ENCODE measurements around the gene HAUS8.
"Not testable (repeated sequence)": the region's sequence is repeated elsewhere in the genome, so short reads cannot be mapped to it uniquely, and the experiment has no call there.

HAUS8 gene

DNA sequence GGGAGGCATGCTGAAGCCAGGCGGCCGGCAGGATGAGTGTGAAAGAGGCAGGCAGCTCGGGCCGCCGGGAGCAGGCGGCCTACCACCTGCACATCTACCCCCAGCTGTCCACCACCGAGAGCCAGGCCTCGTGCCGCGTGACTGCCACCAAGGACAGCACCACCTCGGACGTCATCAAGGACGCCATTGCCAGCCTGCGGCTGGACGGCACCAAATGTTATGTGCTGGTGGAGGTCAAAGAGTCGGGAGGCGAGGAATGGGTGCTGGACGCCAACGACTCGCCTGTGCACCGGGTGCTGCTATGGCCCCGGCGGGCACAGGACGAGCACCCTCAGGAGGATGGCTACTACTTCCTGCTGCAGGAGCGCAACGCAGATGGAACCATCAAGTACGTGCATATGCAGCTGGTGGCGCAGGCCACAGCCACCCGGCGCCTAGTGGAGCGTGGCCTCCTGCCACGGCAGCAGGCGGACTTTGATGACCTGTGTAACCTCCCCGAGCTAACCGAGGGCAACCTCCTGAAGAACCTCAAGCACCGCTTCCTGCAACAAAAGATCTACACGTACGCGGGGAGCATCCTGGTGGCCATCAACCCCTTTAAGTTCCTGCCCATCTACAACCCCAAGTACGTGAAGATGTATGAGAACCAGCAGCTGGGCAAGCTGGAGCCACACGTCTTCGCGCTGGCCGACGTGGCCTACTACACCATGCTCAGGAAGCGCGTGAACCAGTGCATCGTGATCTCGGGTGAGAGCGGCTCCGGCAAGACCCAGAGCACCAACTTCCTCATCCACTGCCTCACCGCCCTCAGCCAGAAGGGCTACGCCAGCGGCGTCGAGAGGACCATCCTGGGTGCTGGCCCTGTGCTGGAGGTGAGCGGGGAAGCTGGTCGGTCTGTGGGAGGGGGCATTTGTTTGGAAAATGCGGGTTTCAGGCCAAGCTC is 26.7 kb upstream of the HAUS8 start:
- no peak for DNase-seq

DNA sequence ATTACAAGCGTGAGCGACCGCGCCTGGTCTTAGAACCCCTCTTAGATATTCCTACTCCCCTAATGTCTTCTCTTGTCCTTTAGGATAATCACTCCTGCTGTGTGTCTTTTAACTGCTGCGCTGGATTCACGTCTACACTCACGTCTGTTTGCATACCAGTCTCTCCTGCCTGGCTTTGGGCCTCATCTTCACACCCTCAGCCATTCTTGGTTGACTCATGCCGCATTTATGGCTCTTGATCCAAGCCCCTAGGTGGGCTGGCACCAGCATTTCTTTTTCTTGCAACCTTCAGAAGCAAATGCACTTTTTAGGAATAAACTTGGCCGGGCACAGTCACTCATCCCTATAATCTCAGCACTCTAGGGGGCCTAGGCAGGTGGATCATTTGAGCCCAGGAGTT is 23.1 kb upstream of the HAUS8 start:
- DNase-seq, result no peak

DNA sequence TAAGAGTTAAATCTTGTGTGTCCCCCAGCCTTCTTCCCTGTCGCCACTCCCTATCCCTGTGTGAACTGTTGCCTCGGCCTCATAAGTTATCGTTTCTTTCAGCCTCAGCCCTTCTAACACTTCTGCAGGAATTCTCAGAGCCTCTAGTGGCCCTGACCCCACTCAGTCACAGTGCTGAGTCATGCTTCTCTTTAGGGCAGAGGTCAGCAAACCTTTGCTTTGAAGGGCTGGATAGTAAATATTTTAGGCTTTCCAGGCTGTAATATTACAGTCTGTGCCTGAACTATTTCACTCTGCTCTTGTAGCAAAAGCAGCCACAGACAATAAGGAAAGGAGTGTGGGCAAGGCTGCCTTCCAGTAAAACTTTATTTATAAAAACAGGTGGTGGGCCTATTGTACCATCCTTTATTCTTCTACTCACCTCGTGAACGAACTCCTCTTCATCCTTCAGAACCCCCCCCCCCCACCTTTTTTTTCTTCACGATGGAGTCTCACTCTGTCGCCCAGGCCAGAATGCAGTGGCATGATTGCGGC is 22.4 kb upstream of the HAUS8 start:
- DNase-seq, result no peak

DNA sequence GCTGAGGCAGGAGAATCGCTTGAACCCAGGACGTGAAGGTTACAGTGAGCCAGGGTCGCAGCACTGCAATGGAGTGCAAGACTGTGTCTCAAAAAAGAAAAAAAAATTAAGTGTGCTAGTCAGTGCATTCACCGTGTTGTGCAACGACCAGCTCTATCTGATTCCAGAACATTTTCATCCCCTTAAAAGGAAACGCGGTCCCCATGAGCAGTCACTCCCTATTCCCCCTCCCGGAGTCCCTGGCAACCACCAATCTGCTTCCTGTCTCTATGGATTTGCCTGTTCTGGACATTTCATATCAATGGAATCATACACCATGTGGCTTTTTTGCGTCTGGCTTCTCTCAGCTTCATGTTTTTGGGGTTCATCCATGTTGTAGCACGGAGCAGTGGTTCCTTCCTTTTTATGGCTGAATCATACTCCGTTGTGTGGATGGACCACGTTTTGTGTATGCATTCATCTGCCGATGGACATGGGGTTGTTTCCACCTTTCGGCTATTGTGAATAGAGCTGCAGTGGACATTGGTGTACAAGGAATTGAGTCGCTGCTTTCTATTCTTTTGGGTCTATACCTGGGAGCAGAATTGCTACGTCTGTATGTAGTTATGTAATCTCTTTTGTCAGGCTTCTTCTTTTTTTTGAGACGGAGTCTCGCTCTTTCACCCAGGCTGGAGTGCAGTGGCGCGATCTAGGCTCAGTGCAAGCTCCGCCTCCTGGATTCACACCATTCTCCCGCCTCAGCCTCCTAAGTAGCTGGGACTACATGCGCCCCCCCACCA is 20.1 kb upstream of the HAUS8 start:
- no peak for DNase-seq

DNA sequence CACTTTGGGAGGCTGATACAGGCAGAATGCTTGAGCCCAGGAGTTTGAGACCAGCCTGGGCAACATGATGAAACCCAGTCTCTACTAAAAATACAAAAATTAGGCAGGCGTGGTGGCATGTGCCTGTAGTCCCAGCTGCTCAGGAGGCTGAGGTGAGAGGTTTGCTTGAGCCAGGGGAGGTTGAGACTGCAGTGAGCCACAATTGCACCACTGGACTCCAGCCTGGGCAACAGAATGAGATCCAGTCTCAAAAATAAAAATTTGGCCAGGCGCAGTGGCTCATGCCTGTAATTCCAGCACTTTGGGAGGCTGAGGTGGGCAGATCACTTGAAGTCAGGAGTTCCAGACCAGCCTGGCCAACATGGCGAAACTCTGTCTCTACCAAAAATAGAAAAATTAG is 19.4 kb upstream of the HAUS8 start:
- not testable (repeated sequence) for DNase-seq

DNA sequence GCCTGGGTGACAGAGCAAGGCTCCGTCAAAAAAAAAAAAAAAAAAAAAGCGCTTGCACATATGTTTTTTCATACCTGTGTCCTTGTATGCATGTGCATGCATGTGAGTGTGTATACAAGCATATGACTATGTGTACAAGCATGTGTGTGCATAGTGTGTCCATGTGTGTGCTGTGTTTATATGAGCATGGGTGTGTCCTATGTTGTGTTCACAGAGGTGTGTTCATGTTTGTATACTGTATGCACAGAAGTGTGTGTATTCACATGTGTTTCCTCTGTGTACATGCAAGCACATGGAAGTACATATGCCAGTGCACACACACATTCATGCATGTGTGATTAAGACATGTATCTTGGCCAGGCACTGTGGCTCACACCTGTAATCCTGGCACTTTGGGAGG is 17.4 kb upstream of the HAUS8 start:
- DNase-seq, result no peak

DNA sequence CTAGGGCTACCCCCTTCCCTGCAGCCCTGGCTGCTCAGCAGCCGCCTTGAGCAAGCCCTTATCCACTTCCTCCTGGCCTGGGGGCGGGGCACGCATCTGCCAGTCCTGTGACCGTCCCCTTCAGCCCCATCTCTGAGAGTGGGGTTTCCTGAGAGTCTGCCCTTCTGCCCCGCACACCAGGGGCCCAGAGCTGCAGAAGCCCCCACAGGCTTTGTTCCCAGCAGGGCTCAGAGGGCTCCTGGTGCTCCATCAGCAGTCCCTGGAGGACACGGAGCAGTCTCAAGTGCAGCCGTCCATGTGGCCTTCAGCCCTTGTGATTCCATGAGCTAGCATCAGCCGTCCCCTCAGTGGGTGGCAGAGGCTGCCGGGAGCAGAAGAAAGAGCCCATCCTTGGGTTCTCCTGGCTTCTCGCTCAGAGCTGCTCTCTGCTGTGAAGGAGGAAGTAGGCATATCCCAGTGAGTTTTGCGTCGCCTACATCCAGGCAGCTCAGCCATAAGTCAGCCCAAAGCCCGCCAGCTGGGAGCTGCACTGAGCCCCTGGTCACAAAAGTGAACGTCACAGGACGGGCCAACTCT is 16.6 kb upstream of the HAUS8 start:
- DNase-seq, result peak; percentile 36

DNA sequence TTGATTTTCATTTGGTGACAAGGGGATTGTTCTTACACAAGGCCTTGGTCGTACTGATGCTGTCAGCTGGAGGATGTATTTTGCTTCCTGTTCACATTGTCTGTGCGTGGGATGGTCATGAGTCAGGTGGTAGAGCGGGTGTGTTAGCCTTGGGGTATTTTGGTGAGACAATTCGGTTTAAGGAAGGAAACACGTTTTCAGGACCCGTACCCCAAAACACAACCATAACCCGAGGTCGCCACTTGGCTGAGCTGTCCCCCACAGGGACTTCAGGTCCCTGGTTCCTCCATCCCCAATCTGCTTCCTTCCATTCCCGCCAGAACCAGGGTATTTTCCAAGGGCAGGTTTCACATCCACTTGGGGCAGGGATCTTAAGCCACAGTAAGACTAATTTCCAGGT is 15.3 kb upstream of the HAUS8 start:
- DNase-seq, result peak; percentile 39

DNA sequence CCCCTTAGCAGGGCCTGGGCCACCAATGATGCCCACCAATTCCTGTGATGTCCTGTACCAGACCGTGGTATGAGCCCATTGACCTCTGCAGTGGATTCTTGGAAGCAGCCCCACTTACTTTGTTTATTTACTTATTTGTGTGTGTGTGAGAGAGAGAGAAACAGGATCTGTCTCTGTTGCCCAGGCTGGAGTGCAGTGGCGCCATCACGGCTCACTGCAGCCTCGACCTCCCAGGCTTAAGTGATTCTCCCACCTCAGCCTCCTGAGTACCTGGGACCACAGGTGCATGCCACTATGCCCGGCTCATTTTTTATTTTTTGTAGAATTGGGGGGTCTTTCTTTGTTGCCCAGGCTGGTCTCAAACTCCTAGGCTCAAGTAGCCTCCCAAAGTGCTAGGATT is 13.3 kb upstream of the HAUS8 start:
- no peak for DNase-seq

DNA sequence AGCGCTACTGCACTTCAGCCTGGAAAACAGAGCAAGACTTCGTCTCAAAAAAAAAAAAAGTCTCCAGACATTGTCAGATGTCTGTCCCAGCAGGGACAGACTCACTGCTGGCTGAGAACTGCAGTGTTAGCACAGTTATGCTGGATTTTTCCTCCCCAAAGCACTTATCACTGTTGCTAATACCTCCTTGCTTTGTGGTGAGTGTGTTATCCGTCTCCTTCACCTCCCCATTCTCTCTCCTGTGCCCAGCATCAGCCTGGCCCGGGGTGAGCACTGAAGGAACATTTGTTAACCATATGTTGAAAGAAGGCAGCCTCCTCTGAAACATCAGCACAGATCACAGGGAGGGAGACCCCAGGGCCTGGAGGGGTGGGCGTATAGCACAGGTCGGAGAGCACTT is 11.6 kb upstream of the HAUS8 start:
- DNase-seq, result no peak

DNA sequence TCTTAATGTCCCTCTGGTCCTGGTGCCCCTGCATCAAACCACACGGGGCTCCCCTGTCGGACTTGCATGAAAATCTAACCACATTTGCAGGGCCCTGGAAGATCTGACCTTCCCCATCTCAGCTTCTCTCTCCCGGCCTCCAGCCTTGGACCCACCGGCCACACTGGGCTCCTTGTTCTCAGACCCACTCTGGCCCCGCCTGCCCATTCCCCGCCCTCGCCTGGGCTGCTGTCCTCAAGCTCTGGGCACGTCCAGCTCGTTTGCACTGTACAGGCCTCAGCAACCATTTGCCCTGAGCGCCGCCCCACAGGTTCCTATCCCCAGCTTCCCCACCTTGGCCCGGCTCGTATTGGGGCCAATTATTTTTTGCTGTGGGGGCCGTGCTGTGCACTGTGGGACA is 10.9 kb upstream of the HAUS8 start:
- DNase-seq, result no peak

DNA sequence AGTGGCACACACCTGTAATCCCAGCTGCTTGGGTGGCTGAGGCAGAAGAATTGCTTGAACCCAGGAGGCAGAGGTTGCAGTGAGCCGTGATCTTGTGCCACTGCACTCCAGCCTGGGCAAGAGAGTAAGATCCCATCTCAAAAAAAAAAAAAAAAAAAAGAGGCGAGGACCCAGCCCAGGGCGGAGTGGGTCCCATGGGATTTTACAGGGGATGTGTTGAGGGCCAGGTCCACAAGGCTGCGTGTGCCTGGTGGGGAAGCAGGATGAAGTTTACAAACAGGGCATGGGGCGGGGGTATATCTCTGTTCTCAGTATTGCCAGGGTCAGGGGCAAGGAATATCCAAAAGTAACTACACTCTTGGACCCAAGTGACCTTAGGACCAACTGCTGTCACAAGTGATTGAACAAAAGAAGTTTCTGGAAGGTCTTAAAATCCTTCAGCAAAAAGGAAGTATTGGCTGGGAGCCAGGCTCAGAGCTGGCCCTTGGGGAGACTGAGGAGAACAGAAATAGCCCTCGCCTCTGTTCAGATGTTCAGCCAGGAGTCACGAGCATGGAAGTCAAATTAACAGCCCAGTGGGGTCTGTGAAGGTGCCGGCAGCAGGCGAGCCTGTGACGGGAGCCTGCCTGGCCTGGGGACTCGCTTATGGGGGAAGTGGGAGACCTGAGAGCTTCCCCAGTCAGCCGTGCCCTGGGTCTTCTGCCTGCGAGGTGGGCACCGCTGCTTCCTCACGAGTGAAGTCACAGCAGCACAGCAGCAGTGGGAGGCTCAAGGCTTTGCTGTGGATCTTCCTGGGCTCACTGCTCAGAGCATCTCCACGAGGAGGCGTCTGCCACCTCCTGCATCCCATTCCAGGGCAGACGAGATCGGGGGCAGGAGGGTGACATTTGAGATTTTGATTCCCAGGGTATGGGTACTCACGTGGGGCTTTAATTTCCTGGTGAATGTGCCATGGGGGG is 6.7 kb upstream of the HAUS8 start:
- DNase-seq, result no peak

DNA sequence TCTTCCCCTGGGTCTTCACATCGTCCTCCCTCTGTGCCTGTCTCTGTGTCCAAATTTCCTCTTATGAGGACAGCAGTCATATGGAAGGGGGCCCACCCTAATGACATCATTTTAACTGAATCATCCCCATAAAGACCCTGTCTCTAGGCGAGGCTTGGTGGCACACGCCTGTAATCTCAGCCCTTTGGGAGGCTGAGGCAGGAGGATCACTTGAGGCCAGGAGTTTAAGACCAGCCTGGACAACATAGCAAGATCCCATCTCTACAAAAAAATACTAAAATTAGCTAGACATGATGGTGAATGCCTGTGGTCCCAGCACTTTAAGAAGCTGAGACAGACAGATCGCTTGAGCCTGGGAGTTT is 5.2 kb upstream of the HAUS8 start:
- DNase-seq, result no peak

DNA sequence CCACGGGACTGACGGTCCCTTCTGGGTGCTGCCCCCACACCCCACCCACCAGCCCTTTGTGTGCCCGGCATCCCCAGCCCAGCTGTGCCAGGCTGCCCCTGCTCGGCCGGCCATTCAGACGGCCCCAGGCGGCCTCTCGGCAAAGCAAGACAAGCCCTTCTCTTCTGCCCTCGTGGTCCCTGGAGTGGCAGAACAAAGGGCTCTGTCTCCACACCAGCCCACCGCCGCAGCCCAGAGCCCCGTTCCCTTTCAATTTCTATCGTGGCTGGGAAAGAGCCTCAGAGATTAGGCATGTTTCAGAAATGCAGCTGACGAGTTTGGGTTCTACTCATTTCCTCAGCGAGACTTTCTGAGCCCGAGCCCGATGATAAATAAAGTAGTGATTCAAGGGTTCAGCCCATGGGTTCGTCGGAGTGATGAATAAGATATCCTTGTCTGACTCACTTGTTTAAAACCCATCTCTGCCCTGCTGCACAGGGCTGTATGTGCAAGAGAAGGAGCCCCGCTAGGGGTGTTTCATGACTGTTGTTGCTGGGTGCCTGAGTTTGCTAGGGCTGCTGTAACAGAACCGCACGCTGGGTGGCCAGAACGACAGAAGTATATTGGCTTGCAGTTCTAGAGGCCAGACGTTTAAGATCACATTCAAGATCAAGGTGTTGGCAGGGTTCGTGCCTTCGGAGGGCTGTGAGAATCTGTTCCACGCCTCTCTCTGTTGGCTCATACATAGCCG is 4.6 kb upstream of the HAUS8 start:
- DNase-seq, result peak; percentile 66

DNA sequence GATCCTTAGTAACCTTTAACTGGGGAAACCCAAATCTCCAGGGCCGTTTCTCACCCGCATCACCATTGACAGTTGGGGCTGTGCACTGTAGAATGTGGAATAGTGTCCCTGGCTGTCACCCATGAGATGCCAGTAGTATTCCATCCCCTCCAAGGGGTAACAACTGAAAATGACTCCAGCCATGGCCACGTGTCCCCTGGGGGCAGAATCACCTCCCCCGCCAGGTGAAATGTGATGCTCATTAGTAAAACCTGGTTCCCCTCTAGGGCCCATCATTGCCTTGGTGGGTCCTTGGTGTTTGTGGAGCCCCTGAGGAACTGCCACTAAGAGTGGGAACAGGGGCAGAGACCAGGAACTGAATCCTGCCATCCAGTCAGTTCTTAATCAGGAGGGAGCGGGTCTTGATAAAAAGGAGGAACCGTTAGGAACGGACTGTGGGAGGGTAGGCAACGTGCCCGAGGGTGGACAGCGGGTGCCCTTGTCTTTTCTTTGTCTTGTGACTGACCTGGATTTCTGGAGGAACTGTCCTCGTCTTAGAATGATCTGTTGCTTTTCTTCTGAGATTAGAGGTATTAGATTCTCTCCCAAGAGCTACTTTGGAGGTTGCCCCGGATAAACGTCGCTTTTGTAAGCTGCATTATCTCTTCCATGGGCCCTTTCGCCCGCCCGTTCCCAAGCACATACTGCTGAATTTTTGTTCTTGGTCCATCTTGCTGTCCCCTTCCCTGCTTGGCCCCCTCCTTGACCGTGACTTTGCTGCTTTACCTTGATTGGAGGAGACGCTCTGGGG is 3.9 kb upstream of the HAUS8 start:
- DNase-seq, result no peak

DNA sequence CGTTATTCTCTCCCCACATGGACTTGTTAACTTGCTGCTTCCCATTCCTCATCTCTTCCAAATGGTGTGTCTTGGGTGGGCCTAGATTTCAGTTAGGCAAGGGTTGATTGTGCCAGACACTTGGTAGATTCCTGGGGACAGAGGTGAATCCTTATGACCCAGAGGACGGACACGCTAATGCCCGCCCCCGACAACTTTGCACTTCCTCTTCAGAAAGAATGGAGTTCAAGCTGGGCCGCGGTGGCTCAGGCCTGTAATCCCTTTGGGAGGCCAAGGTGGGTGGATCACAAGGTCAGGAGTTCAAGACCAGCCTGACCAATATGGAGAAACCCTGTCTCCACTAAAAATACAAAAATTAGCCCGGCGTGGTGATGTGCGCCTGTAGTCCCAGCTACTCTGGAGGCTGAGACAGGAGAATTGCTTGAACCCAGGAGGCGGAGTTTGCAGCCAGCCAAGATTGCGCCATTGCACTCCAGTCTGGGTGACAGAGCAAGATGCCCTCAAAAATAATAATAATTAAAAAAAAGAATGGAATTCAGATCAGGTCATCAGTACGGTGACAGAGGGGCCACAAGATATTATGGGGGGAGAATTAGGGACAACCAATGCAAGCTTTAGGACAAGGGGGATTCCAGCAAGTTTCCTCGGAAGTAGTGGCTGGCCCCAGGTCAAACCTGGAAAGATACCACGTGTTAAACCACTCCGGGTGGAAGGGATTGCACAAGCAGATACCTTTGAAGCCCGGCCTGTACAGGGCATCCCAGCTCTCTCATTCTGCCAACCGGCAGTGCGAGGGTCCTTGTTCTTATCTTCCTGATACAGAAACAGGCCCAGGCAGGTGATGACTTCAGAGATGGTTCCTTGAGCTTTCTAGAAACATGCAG is 3.0 kb upstream of the HAUS8 start:
- no peak for DNase-seq

DNA sequence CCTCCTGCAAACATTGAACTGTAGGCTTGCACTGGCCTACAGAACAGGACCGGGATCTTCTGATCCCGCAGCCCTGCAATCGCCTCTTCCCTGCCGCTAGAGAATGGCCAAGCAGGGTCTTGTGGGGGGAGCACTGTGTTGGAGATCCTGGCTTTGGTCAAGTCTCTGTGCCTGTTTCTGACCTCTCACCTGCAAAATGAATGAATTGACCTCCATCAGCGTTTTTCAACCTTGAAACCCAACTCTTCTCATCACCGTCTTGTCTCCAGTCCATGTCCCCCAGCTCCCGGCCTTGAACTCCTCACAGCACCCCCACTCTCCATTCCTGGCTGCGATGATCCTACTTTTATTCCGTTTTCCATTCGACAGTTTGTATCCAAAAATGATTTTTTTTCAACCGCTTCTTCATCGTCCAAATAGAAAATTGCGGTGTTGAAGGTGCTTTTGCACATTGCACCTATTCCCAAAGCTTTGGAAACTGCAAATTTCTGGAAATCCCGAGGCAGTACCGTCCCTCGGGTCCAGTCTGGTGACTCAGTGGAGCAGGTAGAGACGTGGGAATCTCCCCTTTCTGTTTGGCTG is 2.3 kb upstream of the HAUS8 start:
- DNase-seq, result no peak

DNA sequence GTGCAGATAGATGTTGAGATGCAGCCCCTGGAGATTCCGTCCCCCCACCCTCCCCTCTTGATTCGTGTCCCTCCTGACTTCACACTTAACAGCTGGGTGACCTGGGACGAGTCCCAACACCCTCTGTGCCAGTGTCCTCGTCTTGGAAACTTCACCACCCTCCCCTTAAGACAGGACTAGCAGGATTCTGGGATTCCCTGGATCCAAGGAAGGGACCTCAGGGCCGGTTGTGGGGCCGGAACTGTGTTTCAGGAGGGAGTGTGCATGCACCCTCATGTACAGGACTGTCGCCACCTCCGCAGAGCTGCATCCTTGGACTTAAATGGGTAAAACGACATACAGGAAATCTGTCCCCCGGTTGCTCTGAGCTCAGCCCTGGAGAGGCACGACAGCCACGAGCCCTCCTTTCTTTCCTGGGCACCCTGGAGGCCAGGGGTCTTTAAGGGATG is 1.3 kb upstream of the HAUS8 start:
- peak; percentile 59 for DNase-seq

DNA sequence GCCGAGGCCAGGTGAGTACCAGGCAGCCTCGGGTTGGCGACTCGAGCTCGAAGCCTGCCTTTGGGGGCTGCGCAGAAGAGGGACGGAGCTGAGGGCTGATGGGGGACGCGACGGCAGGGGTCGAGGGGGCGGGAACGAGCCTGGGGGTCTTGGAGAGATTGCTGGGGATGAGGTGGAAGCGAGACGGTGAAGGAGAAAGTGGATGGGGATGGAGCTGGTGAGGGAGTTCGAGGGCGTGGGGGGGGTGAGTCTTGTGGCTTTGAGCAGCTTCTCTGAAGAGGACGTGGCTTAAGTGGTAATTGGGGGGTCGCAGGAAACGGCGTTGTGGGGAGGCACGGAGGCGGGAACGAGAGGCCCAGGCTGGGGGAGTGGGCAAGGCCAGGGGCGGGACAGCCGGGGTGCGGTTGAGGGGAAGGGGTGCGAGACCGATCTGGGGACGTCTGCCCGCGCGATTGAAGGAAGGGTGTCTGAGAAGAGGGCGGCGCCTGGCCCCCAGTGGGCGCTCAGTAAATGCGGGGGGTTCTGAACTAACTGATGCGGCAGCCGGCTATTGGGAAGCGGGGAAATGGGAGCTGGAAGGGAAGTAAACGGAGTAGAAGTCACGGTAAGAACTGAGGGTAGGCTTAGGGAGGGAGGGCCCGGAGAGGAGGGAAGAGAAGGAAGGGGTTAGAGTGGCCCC is 751 bp upstream of the HAUS8 start:
- peak; percentile 52 for DNase-seq

Measured in CD4-positive, alpha-beta T cell treated with Interleukin-17A for 4 hours (primary cell).